ENCODE results near the gene FAM163B. TPM values are rescaled to one million over a fixed set of nuclear protein-coding genes. Genes with fewer than 3 reads are reported as not detected.

The FAM163B gene
- polyA plus RNA-seq, 1 of the 3 experiments (the other 2 are of a cell fraction) = 0.05 TPM

- Histone ChIP-seq H3K9ac (no peak overlapping the region), H3K27me3 (ENCODE audit: insufficient read depth) (peaks cover 18% of the 10 kb centered on the region)
- POLR2A ChIA-PET = interaction anchor here (0.6 to 18.3 kb wide), 9 partner anchors 20 to 72 kb away, joined by 3 to 261 read pairs (median 4); partner anchors contain the start of genes ADAMTSL2 and DBH
Measured at GRCh38 chr9:133605856-133606707, 3.1 kb downstream of the FAM163B start.

GRCh38 chr9:133605446-133605845, 3.7 kb downstream of the FAM163B start:
- H3K9me3 ChIP-seq = no peaks in the 10 kb centered on the region
- H3K9ac ChIP-seq = no peak overlapping the region
- no peaks in the 10 kb centered on the region for H3K36me3 ChIP-seq (replicated peaks in 1 of 2; ENCODE audit: control insufficient read depth in 1 of 2, insufficient read depth in 2 of 2, low read length in 1 of 2)
- no peak overlapping the region for H3K4me2 ChIP-seq
- H3K79me2 ChIP-seq (ENCODE audit: insufficient read depth) = no peaks in the 10 kb centered on the region
- H4K20me1 ChIP-seq (ENCODE audit: insufficient read depth) = no peaks in the 10 kb centered on the region
- H3F3A ChIP-seq (replicated peaks; ENCODE audit: insufficient read depth) = no peaks in the 10 kb centered on the region
- 73% methylated on average over 11 of the region's 17 CpGs for WGBS (ENCODE audit: low lambda C conversion rate)
- H2AFZ ChIP-seq (ENCODE audit: low read depth) = no peak overlapping the region
- TF ChIP-seq USF1 (IDR thresholded peaks at IDR 0.05; ENCODE audit: borderline replicate concordance, low read depth) (no peak), MXI1 (IDR thresholded peaks at IDR 0.05; ENCODE audit: low read depth, low read length) (no peak), POLR2AphosphoS5 (IDR thresholded peaks at IDR 0.05; ENCODE audit: low read depth, low read length) (no peak), ZBTB33 (IDR thresholded peaks at IDR 0.05; ENCODE audit: borderline replicate concordance, low read depth) (no peak), EP300 (IDR thresholded peaks at IDR 0.05; ENCODE audit: borderline replicate concordance in 1 of 2, low read depth in 1 of 2, low read length in 1 of 2) (no peak), FOSL2 (IDR thresholded peaks at IDR 0.05; ENCODE audit: borderline replicate concordance, low read depth) (no peak), RXRA (IDR thresholded peaks at IDR 0.05; ENCODE audit: borderline replicate concordance, low read depth) (no peak), MAX (IDR thresholded peaks at IDR 0.05; ENCODE audit: low read depth) (no peak), FOXJ3 (CRISPR knock-in tag; IDR thresholded peaks at IDR 0.05) (no peak), TAF1 (IDR thresholded peaks at IDR 0.05; ENCODE audit: borderline replicate concordance, low read depth, low read length) (no peak), RFX5 (IDR thresholded peaks at IDR 0.05; ENCODE audit: low read length) (no peak), GATA2 (CRISPR knock-in tag; IDR thresholded peaks at IDR 0.05) (no peak), FOXM1 (IDR thresholded peaks at IDR 0.05; ENCODE audit: low read depth) (no peak), SIN3A (IDR thresholded peaks at IDR 0.05; ENCODE audit: borderline replicate concordance, low read depth, low read length) (no peak), NRF1 (IDR thresholded peaks at IDR 0.05; ENCODE audit: low read depth, low read length) (no peak), SMC3 (IDR thresholded peaks at IDR 0.05; ENCODE audit: low read depth, low read length) (no peak), RCOR1 (IDR thresholded peaks at IDR 0.05; ENCODE audit: low read length) (no peak), YY1 (IDR thresholded peaks at IDR 0.05; ENCODE audit: low read depth) (no peak)
- H3K9me2 ChIP-seq = no peaks in the 10 kb centered on the region
- DNase-seq = no peak
- peak overlapping the region in 1 of 2 experiments; percentile 86; a peak in 2 of 4 replicates for H3K27ac ChIP-seq (ENCODE audit: low read depth in 2 of 2, low read length in 1 of 2)
- ChIA-PET CTCF (interaction anchor here (1.3 to 10.4 kb wide), 5 partner anchors 9 to 119 kb away, joined by 3 to 102 read pairs (median 12); partner anchors contain the start of gene DBH), POLR2A (interaction anchor here (0.6 to 18.3 kb wide), 9 partner anchors 12 to 71 kb away, joined by 3 to 261 read pairs (median 4); partner anchors contain the start of genes ADAMTSL2 and DBH)
- H3K27me3 ChIP-seq (ENCODE audit: insufficient read depth) = peaks cover 18% of the 10 kb centered on the region
- H3K4me1 ChIP-seq (ENCODE audit: control insufficient read depth in 1 of 2, insufficient read depth in 2 of 2, low read depth in 1 of 2, low read length in 1 of 2) = peaks cover 0 to 84% of the 10 kb centered on the region in 2 experiments; a peak in 1 of 4 replicates
- H3K4me3 ChIP-seq (ENCODE audit: low read depth in 2 of 2, low read length in 1 of 2) = no peak overlapping the region; a peak in 1 of 4 replicates

More at GRCh38 chr9:133605856-133606707, 3.1 kb downstream of the FAM163B start:
- Histone ChIP-seq H4K20me1 (ENCODE audit: insufficient read depth) (no peaks in the 10 kb centered on the region), H3K79me2 (ENCODE audit: insufficient read depth) (no peaks in the 10 kb centered on the region), H2AFZ (ENCODE audit: low read depth) (no peak overlapping the region), H3K4me1 (ENCODE audit: control insufficient read depth in 1 of 2, insufficient read depth in 2 of 2, low read depth in 1 of 2, low read length in 1 of 2) (peaks cover 0 to 85% of the 10 kb centered on the region in 2 experiments; a peak in 1 of 4 replicates), H3K36me3 (replicated peaks in 1 of 2; ENCODE audit: control insufficient read depth in 1 of 2, insufficient read depth in 2 of 2, low read length in 1 of 2) (no peaks in the 10 kb centered on the region), H3K9me2 (no peaks in the 10 kb centered on the region), H3K9me3 (no peaks in the 10 kb centered on the region), H3K4me2 (no peak overlapping the region), H3K4me3 (ENCODE audit: low read depth in 2 of 2, low read length in 1 of 2) (peak overlapping the region in 1 of 2 experiments; percentile 9; a peak in 1 of 4 replicates), H3F3A (replicated peaks; ENCODE audit: insufficient read depth) (no peaks in the 10 kb centered on the region), H3K27ac (ENCODE audit: low read depth in 2 of 2, low read length in 1 of 2) (peak overlapping the region in 1 of 2 experiments; percentile 86; a peak in 2 of 4 replicates)
- TF ChIP-seq NRF1 (IDR thresholded peaks at IDR 0.05; ENCODE audit: low read depth, low read length) (no peak), MAX (IDR thresholded peaks at IDR 0.05; ENCODE audit: low read depth) (no peak)
- CTCF ChIA-PET = interaction anchor here (1.3 to 10.4 kb wide), 3 partner anchors 10 to 120 kb away, joined by 3 to 102 read pairs (median 3); no protein-coding TSS in a partner anchor
- 50% methylated on average over 14 of the region's 16 CpGs for WGBS (ENCODE audit: low lambda C conversion rate)
- no peak for DNase-seq

All from SK-N-SH (cell line).